ENCODE measurements around the gene SPRY2.

The SPRY2 gene

DNA sequence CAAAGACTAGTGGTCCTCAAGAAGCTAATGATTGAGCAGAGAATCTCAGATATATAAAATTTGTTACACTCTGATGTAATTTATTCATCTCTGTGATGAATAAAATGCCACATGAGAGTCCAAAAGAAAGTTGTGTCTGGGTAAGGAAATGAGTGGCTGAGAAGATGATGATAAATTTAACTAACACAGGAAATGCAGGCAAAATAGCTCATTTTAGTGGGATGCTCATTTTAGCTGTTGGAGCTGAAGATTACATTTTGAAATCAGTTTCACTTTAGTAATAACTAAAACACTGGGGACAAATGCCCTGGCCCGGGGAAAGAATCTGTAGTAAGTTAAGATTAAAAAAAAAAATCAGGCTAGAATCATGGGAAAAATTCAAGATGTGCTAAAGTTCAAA is 35.2 kb downstream of the SPRY2 start:
- no peak overlapping the region for H3K4me3 ChIP-seq (replicated peaks in 1 of 2; ENCODE audit: low read depth in 2 of 2, low read length in 2 of 2)
- DNase-seq (ENCODE audit: low read depth in 2 of 2), result peak; percentile 5 to 22

DNA sequence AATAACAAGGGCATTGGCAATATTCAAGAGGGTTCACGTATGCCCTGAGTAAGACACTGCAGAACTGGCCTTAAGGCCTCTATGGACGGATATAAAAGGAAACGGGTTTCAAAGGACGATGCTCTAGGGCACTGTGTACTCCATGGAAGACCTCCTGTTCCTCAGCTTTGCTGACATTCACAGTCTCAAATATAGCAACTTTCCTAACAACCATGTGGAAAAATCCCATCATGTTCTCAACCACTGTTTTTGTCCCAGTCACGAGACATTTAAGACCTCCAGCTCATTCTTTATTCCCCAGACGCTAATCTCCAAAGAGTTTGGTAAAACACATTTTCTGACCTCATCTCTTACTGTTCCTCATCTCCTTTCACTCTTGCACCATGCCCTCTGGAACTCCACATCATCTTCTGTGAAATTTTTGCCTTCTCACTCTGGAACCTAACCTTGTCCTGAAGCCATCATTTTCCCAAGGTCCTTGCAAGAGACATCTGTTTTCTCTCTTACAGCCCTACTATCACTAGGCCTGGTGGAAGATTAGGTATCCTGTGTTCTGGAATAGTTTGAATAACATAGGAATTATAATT is 37.6 kb downstream of the SPRY2 start:
- TF ChIP-seq, protein P1, sequence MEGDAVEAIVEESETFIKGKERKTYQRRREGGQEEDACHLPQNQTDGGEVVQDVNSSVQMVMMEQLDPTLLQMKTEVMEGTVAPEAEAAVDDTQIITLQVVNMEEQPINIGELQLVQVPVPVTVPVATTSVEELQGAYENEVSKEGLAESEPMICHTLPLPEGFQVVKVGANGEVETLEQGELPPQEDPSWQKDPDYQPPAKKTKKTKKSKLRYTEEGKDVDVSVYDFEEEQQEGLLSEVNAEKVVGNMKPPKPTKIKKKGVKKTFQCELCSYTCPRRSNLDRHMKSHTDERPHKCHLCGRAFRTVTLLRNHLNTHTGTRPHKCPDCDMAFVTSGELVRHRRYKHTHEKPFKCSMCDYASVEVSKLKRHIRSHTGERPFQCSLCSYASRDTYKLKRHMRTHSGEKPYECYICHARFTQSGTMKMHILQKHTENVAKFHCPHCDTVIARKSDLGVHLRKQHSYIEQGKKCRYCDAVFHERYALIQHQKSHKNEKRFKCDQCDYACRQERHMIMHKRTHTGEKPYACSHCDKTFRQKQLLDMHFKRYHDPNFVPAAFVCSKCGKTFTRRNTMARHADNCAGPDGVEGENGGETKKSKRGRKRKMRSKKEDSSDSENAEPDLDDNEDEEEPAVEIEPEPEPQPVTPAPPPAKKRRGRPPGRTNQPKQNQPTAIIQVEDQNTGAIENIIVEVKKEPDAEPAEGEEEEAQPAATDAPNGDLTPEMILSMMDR (IDR thresholded peaks at IDR 0.05; ENCODE audit: low read depth, low read length), result no peak
- DNase-seq (ENCODE audit: low read depth in 2 of 2), result peak in 1 of 2 donors; percentile 20
- H3K4me3 ChIP-seq (replicated peaks in 1 of 2; ENCODE audit: low read depth in 2 of 2, low read length in 2 of 2), result no peak overlapping the region

More for the DNA sequence above, 35.2 kb downstream of the SPRY2 start:
- TF ChIP-seq, protein P1 (IDR thresholded peaks at IDR 0.05; ENCODE audit: low read depth, low read length), result no peak

DNA sequence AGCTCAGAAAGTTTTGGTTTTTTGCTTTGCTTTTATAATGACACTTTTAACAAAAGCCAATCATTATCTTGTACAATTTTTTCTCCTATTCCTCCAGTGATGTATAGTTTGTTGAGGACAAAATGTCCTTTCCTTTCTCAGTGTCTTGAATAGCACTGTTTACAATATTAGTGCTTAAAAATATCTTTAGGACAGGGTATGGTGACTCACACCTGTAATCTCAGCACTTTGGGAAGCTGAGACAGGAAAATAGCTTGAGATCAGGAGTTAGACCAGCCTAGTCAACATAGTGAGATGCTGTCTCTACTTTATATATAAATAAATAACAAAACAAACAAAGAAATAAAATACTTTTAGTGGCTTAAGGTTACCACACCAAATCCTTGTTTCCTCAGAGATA is 41.9 kb downstream of the SPRY2 start:
- DNase-seq (ENCODE audit: low read depth in 2 of 2), result peak in 1 of 2 donors; percentile 18
- no peak overlapping the region for H3K4me3 ChIP-seq (replicated peaks in 1 of 2; ENCODE audit: low read depth in 2 of 2, low read length in 2 of 2)
- TF ChIP-seq, protein P1 (IDR thresholded peaks at IDR 0.05; ENCODE audit: low read depth, low read length), result no peak

DNA sequence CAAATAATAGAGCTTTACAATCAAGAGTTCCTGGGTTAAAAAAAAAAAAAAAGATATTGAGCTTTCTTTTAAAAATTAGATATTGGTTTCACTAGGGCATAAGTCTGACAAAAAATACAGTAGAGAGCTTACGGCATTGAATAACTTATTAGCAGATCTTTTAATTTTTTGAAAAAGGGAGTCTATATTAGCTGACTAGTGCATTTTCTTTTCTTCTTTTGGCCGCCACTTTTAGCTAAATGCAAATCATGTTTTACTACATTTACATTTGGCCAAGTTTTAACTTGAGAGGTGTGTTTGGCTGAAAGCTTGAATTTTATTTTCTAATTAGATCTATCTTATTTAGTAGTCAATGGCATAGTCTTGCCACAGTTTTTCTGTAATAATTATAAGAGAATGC is 43.4 kb downstream of the SPRY2 start:
- TF ChIP-seq, protein P1 (IDR thresholded peaks at IDR 0.05; ENCODE audit: low read depth, low read length), result no peak
- H3K4me3 ChIP-seq (replicated peaks in 1 of 2; ENCODE audit: low read depth in 2 of 2, low read length in 2 of 2), result no peak overlapping the region
- DNase-seq (ENCODE audit: low read depth in 2 of 2), result no peak

DNA sequence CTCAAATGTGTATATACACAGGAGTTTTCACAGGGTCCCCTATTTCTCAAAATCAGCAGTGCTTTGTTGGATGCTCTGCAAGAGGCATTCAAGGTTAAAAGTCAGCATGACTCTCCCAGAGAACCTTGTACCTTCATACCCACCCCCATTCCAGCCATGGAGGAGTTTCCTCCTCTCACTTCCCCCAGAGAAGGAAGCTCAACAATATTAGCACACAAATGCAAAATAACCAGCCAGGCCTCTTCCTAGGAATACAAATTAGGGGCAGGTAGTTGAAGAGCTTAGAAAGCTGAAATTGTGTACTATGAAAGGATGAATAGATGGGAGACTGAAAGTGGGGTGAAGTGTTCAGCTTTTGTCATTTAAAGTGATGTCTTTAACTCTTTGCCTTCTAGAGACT is 43.8 kb downstream of the SPRY2 start:
- TF ChIP-seq, protein P1 (IDR thresholded peaks at IDR 0.05; ENCODE audit: low read depth, low read length), result no peak
- no peak overlapping the region for H3K4me3 ChIP-seq (replicated peaks in 1 of 2; ENCODE audit: low read depth in 2 of 2, low read length in 2 of 2)
- no peak for DNase-seq (ENCODE audit: low read depth in 2 of 2)

DNA sequence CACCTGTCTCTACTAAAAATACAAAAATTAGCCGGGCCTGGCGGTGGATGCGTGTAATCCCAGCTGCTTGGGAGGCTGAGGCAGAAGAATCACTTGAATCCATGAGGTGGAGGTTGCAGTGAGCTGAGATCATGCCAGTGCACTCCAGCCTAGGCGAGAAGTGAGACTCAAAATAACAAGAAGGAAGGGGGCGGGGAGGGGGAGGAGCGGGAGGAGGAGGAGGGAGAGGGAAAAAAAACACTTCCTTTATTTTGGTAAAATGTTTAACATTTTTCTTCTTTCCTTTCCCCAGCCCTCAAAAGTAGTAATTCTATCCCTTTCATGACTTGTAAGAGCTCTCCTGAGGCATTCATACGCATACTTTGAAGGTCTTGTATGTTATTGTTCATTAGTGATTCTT is 44.3 kb downstream of the SPRY2 start:
- DNase-seq (ENCODE audit: low read depth in 2 of 2), result no peak
- TF ChIP-seq, protein P1 (IDR thresholded peaks at IDR 0.05; ENCODE audit: low read depth, low read length), result no peak
- no peak overlapping the region for H3K4me3 ChIP-seq (replicated peaks in 1 of 2; ENCODE audit: low read depth in 2 of 2, low read length in 2 of 2)

DNA sequence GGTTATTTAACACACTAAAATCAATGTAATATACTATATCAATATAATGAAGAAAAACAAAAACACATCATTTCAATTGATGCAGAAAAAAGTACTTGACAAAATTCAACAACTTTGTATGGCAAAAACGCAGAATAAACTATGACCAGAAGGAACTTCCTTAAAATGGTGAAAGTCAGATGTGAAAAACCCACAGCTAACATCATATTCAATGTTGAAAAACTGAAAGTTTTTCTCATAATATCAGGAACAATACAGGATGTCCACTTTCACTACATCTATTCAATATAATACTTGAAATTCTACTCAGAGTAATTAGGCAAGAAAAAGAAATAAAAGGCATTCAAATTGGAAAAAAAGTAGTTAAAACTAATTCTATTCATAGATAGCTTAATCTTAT is 50.3 kb downstream of the SPRY2 start:
- no peak for DNase-seq (ENCODE audit: low read depth in 2 of 2)
- no peak overlapping the region for H3K4me3 ChIP-seq (replicated peaks in 1 of 2; ENCODE audit: low read depth in 2 of 2, low read length in 2 of 2)
- TF ChIP-seq, protein P1 (IDR thresholded peaks at IDR 0.05; ENCODE audit: low read depth, low read length), result no peak
